ENCODE data around the gene HDGFL2.

HDGFL2 gene

DNA sequence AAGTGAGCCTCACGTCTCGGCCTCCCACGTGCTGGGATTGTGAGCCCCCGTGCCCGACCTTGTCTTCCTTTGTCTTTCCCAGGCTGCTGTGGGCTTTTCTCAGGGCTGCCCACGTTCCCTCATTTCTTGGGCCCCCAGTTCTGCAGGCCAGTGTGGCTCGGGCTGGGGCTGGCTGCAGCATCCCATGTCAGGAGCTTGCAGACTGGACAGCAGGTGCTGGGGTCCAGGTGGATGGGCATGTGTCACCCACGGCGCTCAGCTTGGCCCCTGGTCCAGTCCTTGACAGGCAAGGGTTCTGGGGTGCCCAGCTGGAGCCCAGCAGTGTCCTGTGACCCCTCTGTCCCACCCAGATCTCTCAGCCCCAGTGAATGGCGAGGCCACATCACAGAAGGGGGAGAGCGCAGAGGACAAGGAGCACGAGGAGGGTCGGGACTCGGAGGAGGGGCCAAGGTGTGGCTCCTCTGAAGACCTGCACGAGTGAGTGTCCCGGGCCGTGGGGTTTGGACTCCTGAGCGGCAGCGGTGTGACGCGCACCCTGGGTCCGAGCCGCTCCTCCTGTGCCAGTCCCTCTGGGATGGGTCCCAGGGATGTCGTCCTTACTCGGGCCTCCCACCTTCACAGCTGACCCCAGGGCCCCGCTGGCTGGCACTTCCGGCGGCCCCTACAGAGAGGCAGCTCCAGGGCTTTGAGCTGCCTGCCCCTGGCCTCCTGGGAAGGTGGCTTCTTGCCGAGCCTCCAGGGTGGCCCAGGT, 28.9 kb downstream of the HDGFL2 start:
- H3K4me2 ChIP-seq (ENCODE audit: insufficient read depth, low read length), result no peak overlapping the region
- DNase-seq (no peak), ATAC-seq (ENCODE audit: insufficient read depth, low read depth) (no peak)
- TF ChIP-seq CTCF (IDR thresholded peaks at IDR 0.05; ENCODE audit: borderline replicate concordance, extremely low read depth, low read length, poor library complexity, severe bottlenecking) (no peak), EZH2 (IDR thresholded peaks at IDR 0.05; ENCODE audit: borderline replicate concordance, low read depth, low read length, severe bottlenecking) (no peak)
- no peaks in the 10 kb centered on the region for H3K4me1 ChIP-seq (ENCODE audit: insufficient read depth, low read length)
- H3K9ac ChIP-seq (ENCODE audit: low read depth, low read length), result no peak overlapping the region
- 0 out of 2 replicates have a peak, but pooled peaks cover 4% of the 10 kb centered on the region for H4K20me1 ChIP-seq (ENCODE audit: insufficient read depth, low read length)
- H3K9me3 ChIP-seq (ENCODE audit: insufficient read depth, low read length, severe bottlenecking), result no peaks in the 10 kb centered on the region
- no peaks in the 10 kb centered on the region for H3K79me2 ChIP-seq (ENCODE audit: insufficient read depth, low read length)
- H3K27ac ChIP-seq (ENCODE audit: low read length), result no peak overlapping the region
- H2AFZ ChIP-seq (ENCODE audit: low read depth, low read length), result no peak overlapping the region
- H3K36me3 ChIP-seq (ENCODE audit: insufficient read depth, low read length), result peaks cover 76% of the 10 kb centered on the region
- H3K4me3 ChIP-seq (ENCODE audit: low read depth in 1 of 2, low read length in 2 of 2), result no peak overlapping the region
- no peaks in the 10 kb centered on the region for H3K27me3 ChIP-seq (ENCODE audit: insufficient read depth, low read length, poor library complexity)

DNA sequence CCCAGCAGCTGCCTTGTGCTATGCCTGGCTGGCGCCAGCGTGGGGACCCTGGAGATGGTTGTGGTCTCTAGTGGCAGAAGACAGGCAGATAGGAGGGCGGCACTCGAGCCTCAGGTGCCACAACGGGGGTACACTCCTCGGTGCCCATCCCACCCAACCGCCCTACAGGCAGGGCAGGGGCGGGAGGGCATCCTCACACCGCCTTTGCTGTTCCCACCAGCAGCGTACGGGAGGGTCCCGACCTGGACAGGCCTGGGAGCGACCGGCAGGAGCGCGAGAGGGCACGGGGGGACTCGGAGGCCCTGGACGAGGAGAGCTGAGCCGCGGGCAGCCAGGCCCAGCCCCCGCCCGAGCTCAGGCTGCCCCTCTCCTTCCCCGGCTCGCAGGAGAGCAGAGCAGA, 29.6 kb downstream of the HDGFL2 start:
- no peaks in the 10 kb centered on the region for H3K4me1 ChIP-seq (ENCODE audit: insufficient read depth, low read length)

DNA sequence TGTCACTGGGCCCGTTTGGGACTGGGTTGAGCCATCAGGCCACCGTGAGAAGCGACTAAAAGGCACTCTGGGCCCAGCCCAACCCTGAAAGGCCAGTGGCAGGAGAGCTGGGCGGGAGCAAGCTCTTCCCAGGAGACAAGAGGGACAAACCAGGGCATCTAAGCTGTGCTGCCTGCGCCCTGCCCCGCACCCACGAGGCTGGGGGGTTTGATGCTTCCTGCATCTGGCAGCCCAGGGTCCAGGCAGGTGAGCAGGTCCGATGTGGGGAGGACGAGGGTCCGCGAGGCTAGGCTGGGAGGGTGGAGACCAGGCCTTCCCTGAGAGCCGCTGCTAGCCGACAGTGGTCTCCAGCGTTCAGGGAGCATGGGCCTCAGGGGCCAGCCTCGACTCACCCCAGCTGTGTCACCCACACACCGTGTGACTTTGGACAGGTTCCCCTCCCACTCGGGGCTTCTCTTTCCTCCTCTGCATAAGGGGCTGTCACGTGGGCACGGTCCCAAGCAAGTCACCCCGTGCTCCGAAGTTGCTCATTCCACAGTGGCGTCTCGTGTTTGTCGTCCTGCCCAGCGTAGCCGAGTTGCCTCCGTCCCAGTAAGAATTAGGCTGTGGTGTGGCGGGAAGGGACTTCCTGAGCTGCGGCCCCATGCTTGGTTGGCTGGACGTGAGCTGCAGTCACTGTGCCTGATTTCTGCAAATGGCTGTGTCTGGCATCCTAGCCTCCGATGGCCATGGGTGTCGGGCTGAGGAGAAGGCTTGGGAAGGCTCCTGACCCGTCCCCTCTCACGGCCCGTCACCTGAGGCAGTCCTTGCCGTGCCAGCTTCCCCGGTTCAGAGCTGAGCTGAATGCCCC, 30.4 kb downstream of the HDGFL2 start:
- peaks cover 74% of the 10 kb centered on the region for H3K36me3 ChIP-seq (ENCODE audit: insufficient read depth, low read length)
- no peaks in the 10 kb centered on the region for H3K4me1 ChIP-seq (ENCODE audit: insufficient read depth, low read length)
- no peak for DNase-seq
- 0 out of 2 replicates have a peak, but pooled peaks cover 4% of the 10 kb centered on the region for H4K20me1 ChIP-seq (ENCODE audit: insufficient read depth, low read length)
- no peak overlapping the region for H3K27ac ChIP-seq (ENCODE audit: low read length)
- no peaks in the 10 kb centered on the region for H3K79me2 ChIP-seq (ENCODE audit: insufficient read depth, low read length)
- TF ChIP-seq EZH2 (IDR thresholded peaks at IDR 0.05; ENCODE audit: borderline replicate concordance, low read depth, low read length, severe bottlenecking) (no peak), CTCF (IDR thresholded peaks at IDR 0.05; ENCODE audit: borderline replicate concordance, extremely low read depth, low read length, poor library complexity, severe bottlenecking) (no peak)
- ATAC-seq (ENCODE audit: insufficient read depth, low read depth), result no peak
- H3K27me3 ChIP-seq (ENCODE audit: insufficient read depth, low read length, poor library complexity), result no peaks in the 10 kb centered on the region
- H2AFZ ChIP-seq (ENCODE audit: low read depth, low read length), result no peak overlapping the region
- H3K9ac ChIP-seq (ENCODE audit: low read depth, low read length), result no peak overlapping the region
- no peak overlapping the region for H3K4me2 ChIP-seq (ENCODE audit: insufficient read depth, low read length)
- no peaks in the 10 kb centered on the region for H3K9me3 ChIP-seq (ENCODE audit: insufficient read depth, low read length, severe bottlenecking)
- H3K4me3 ChIP-seq (ENCODE audit: low read depth in 1 of 2, low read length in 2 of 2), result no peak overlapping the region

More for the DNA sequence above, 29.6 kb downstream of the HDGFL2 start:
- no peaks in the 10 kb centered on the region for H3K9me3 ChIP-seq (ENCODE audit: insufficient read depth, low read length, severe bottlenecking)
- peaks cover 76% of the 10 kb centered on the region for H3K36me3 ChIP-seq (ENCODE audit: insufficient read depth, low read length)
- H3K4me2 ChIP-seq (ENCODE audit: insufficient read depth, low read length), result no peak overlapping the region
- no peak for DNase-seq
- TF ChIP-seq CTCF (IDR thresholded peaks at IDR 0.05; ENCODE audit: borderline replicate concordance, extremely low read depth, low read length, poor library complexity, severe bottlenecking), result no peak
- H3K9ac ChIP-seq (ENCODE audit: low read depth, low read length), result no peak overlapping the region
- H3K27me3 ChIP-seq (ENCODE audit: insufficient read depth, low read length, poor library complexity), result no peaks in the 10 kb centered on the region
- 0 out of 2 replicates have a peak, but pooled peaks cover 4% of the 10 kb centered on the region for H4K20me1 ChIP-seq (ENCODE audit: insufficient read depth, low read length)
- H2AFZ ChIP-seq (ENCODE audit: low read depth, low read length), result no peak overlapping the region
- H3K27ac ChIP-seq (ENCODE audit: low read length), result no peak overlapping the region
- no peak for ATAC-seq (ENCODE audit: insufficient read depth, low read depth)
- H3K79me2 ChIP-seq (ENCODE audit: insufficient read depth, low read length), result no peaks in the 10 kb centered on the region
- no peak overlapping the region for H3K4me3 ChIP-seq (ENCODE audit: low read depth in 1 of 2, low read length in 2 of 2)
